Activated naive CD8-positive, alpha-beta T cell treated with anti-CD3 and anti-CD28 coated beads, Interleukin-2, amount 50 U/mL, for 16 hours (primary cell): ENCODE results near the gene WLS.

Source experiments
- DNase-seq: peaks from one replicate; pipeline ENCODE4 v3.0.0-alpha.2; 2020; ENCODE audit warnings: low read depth, low spot score

Gene WLS

DNA sequence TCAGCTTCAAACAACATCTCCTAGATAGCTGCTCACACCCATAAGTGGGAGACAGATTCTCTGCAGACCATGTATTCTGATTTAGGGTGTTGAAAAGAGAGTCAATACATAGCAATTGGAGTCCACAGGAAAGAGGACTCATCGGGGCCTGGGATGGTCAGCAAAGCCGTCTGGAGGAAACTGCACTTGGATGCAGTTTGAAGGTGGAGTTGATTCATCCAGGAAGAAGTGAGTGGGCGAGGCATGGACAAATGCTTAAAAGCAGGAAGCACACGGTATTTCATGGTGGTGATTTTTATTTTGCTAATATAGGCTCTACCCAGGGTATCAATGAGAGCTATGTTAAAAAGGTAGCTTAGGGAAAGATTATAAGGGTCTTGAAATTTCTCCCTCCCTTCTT lies 145.1 kb downstream of the WLS start:
- no peak for DNase-seq

DNA sequence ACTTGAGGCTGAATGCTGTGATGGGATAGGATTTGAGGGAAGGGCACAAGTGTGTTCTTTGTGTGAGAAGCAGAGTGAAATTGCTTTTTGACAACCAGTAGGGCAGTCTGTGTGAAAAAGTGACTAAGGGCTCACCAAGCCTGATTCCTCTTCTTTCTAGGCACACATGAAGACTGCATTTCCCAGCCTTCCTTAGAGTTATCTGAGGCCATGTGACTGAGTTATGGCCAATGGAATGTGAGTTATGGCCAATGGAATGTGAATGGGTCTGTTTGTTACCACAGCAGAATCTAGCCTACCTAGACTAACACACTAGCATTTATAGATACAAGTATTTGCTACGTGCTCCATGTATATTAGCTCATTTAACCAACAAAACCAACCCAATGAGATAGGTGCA lies 146.6 kb downstream of the WLS start:
- DNase-seq: no peak

GRCh38 chr1:68083686-68084085 lies 148.6 kb downstream of the WLS start:
- DNase-seq: no peak

- DNase-seq: no peak
These were observed 150.5 kb downstream of the WLS start for GRCh38 chr1:68081775-68082283.

DNA sequence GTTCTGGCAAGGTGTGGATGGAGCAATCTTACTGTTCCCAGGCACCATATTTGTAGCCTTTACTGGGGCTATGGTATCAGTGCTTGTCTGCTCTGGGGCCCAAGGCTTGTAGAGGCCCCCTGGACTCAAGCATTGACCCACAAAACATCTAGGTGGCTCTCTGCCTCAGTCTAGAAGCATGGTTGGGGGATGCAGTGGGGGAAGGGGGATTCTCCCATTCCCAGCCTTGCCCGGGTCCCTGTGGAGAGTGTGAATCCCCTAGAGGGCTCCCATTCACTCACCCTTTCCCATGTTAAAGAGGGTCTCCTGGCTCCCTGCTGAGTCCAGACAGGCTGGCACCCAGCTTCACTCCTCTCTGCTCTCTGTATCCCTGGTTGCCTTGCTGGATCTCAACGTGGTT lies 153.7 kb downstream of the WLS start:
- DNase-seq: no peak
